NT2/D1 (cell line): ENCODE data around the gene IER5.
"Not testable (repeated sequence)": the region's sequence is repeated elsewhere in the genome, so short reads cannot be mapped to it uniquely, and the experiment has no call there.

Experiments used
- DNase-seq: peaks from one replicate; pipeline ENCODE4 v3.0.0-alpha.2; 2011; ENCODE audit warnings: low read depth, low spot score
- H3K27me3 ChIP-seq: 2 replicates; pipeline ENCODE4 v1.6.0; 2011; ENCODE audit warnings: mild to moderate bottlenecking; ENCODE audit not compliant: insufficient read length, insufficient read depth
- H3K36me3 ChIP-seq: 2 replicates; pipeline ENCODE4 v1.6.1; 2011; ENCODE audit warnings: mild to moderate bottlenecking, low read length, mixed read lengths; ENCODE audit not compliant: insufficient read depth, insufficient read length
- H3K4me1 ChIP-seq: 2 replicates; pipeline ENCODE4 v1.5.1; 2011; ENCODE audit not compliant: insufficient read depth, insufficient read length
- H3K4me3 ChIP-seq: 2 replicates; pipeline ENCODE4 v1.5.1; 2011; ENCODE audit warnings: low read depth; ENCODE audit not compliant: insufficient read length
- H3K9ac ChIP-seq: 2 replicates; pipeline ENCODE4 v1.6.0; 2011; ENCODE audit warnings: low read depth; ENCODE audit not compliant: insufficient read length
- H3K9me3 ChIP-seq: 2 replicates; pipeline ENCODE4 v1.5.1; 2011; ENCODE audit warnings: mild to moderate bottlenecking, low read length; ENCODE audit not compliant: insufficient read depth
- SUZ12 ChIP-seq: IDR thresholded peaks from 2 replicates; pipeline ENCODE4 v1.6.1; 2011; ENCODE audit not compliant: insufficient read length, insufficient read depth; ENCODE audit errors: extremely low read depth
- YY1 ChIP-seq: IDR thresholded peaks from 2 replicates; pipeline ENCODE4 v1.6.1; 2011; ENCODE audit not compliant: insufficient read length, insufficient read depth
- ZNF274 ChIP-seq: IDR thresholded peaks from 2 replicates; pipeline ENCODE4 v1.6.1; 2011; ENCODE audit warnings: mild to moderate bottlenecking, low read depth, low read length

IER5 gene

GRCh38 chr1:181110013-181110412 is 21.5 kb downstream of the IER5 start:
- no peak for DNase-seq
- Histone ChIP-seq H3K27me3 (peaks cover 32% of the 10 kb centered on the region), H3K9me3 (peaks cover 2% of the 10 kb centered on the region; the same call in 1 of the 2 replicates), H3K9ac (no peak overlapping the region), H3K4me3 (no peak overlapping the region), H3K4me1 (peaks cover 30% of the 10 kb centered on the region), H3K36me3 (no peaks in the 10 kb centered on the region)
- TF ChIP-seq ZNF274, result no peak
- no peak for TF ChIP-seq SUZ12
- TF ChIP-seq YY1, result no peak

- H3K4me1 ChIP-seq, result peaks cover 30% of the 10 kb centered on the region
- H3K9ac ChIP-seq, result no peak overlapping the region
- TF ChIP-seq ZNF274 (no peak), YY1 (no peak), SUZ12 (no peak)
- peaks cover 11% of the 10 kb centered on the region; the same call in 1 of the 2 replicates for H3K9me3 ChIP-seq
- peaks cover 21% of the 10 kb centered on the region for H3K27me3 ChIP-seq
- DNase-seq, result no peak
- H3K36me3 ChIP-seq, result no peaks in the 10 kb centered on the region
- no peak overlapping the region for H3K4me3 ChIP-seq
Observed at GRCh38 chr1:181111559-181111958, 23.1 kb downstream of the IER5 start.

- no peak overlapping the region for H3K4me3 ChIP-seq
- peaks cover 11% of the 10 kb centered on the region; the same call in 1 of the 2 replicates for H3K9me3 ChIP-seq
- H3K36me3 ChIP-seq, result no peaks in the 10 kb centered on the region
- H3K4me1 ChIP-seq, result peaks cover 30% of the 10 kb centered on the region
- no peak overlapping the region for H3K9ac ChIP-seq
- no peak for DNase-seq
- H3K27me3 ChIP-seq, result peaks cover 13% of the 10 kb centered on the region
- no peak for TF ChIP-seq ZNF274
- no peak for TF ChIP-seq YY1
- no peak for TF ChIP-seq SUZ12
Observed at GRCh38 chr1:181112071-181112929, 23.8 kb downstream of the IER5 start.

DNA sequence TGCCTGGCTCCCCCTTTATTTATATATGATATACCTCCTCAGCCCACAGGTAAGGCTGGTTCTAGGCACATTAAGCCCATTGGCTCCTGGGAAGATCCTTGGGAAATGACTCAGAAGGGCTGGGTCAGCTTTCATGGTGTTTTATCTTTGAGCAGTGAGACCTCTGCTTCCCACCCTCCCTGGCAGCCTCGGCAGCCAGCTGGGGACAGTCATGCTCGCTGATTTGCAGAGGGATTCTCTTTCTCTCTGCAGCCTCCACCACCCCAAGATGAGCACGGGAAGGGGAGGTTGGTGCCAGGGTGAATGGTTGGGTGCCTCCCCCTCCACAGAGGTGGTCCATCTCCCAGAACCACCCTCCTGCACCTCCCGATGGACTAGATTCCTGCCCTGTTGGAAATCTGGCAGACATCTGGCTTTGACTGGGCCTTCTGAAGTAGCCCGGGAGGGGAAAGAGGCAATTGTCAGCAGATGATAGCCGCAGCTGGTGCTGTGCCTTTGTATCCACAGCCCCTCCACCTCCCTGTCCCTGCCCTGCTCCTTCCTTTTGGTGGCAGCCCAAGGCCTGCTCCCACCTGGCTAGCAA is 24.6 kb downstream of the IER5 start:
- TF ChIP-seq YY1 (no peak), ZNF274 (no peak), SUZ12 (no peak)
- DNase-seq, result no peak
- Histone ChIP-seq H3K4me1 (peaks cover 35% of the 10 kb centered on the region), H3K36me3 (no peaks in the 10 kb centered on the region), H3K9ac (peak overlapping the region; percentile 46), H3K4me3 (no peak overlapping the region), H3K9me3 (peaks cover 11% of the 10 kb centered on the region; the same call in 1 of the 2 replicates), H3K27me3 (peaks cover 5% of the 10 kb centered on the region)

DNA sequence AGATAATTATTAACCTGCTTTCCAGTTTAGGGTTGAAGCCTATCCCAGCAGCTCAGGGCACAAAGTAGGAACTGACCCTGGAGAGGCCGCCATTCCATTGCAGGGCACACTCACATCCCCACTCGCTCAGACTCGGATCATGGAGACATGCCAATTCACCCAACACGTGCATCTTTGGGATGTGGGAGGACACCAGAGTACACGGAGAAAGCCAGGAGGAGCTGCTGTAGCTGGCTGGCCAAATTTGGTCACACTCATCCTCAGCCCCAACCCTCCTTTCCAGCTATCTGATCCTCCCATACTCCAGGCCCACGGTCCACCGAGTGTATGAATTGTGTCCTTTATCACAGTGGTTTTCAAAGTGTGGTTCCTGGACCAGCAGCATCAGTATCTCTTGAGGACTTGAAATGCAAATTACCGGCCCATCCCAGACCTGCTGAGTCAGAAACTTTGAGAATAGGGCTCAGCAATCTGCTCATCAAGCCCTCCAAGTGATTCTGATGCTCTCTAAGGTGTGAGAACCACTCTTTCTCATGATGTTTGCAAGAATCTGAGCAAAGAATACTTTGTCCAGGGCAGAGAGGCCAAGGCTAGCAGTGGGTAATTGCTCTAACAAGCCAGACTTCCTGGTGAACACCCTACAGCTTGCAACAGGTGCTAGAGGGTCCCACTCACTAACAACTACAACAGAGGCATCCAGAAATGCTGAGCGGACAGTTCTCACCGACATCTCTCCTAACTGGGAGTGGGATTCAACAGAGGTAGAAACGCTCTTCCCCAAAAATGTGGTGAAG is 26.3 kb downstream of the IER5 start:
- Histone ChIP-seq H3K27me3 (no peaks in the 10 kb centered on the region), H3K9ac (no peak overlapping the region), H3K9me3 (peaks cover 22% of the 10 kb centered on the region; the same call in 1 of the 2 replicates), H3K36me3 (no peaks in the 10 kb centered on the region), H3K4me1 (peaks cover 27% of the 10 kb centered on the region), H3K4me3 (no peak overlapping the region)
- no peak for DNase-seq
- TF ChIP-seq YY1 (no peak), SUZ12 (no peak), ZNF274 (no peak)

- H3K4me1 ChIP-seq, result peaks cover 24% of the 10 kb centered on the region
Observed at GRCh38 chr1:181115368-181115684, 26.8 kb downstream of the IER5 start.

DNA sequence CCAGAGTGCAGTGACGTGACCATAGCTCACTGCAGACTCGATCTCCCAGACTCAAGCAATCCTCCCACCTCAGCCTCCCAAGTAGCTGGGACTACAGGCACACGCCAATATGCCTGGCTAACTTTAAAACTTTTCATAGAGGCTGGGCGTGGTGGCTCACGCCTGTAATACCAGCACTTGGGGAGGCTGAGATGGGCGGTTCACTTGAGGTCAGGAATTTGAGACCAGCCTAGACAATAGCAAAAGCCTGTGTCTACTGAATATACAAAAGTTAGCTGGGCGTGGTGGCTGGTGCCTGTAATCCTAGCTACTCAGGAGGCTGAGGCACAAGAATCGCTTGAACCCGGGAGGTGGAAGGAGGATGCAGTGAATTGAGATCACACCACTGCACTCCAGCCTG is 27.5 kb downstream of the IER5 start:
- not testable (repeated sequence) for H3K36me3 ChIP-seq, H3K9ac ChIP-seq, H3K27me3 ChIP-seq, H3K4me3 ChIP-seq, DNase-seq
- Histone ChIP-seq H3K9me3 (peaks cover 22% of the 10 kb centered on the region; the same call in 1 of the 2 replicates), H3K4me1 (peaks cover 27% of the 10 kb centered on the region)

More at GRCh38 chr1:181115368-181115684, 26.8 kb downstream of the IER5 start:
- H3K36me3 ChIP-seq, result no peaks in the 10 kb centered on the region
- H3K9ac ChIP-seq, result no peak overlapping the region
- TF ChIP-seq YY1, result no peak
- no peak for TF ChIP-seq SUZ12
- no peak for TF ChIP-seq ZNF274
- H3K9me3 ChIP-seq, result peaks cover 22% of the 10 kb centered on the region; the same call in 1 of the 2 replicates
- no peaks in the 10 kb centered on the region for H3K27me3 ChIP-seq
- H3K4me3 ChIP-seq, result no peak overlapping the region
- no peak for DNase-seq
